Hematopoietic multipotent progenitor cell treated with erythropoietin and hydrocortisone succinate and interleukin-3 and kit ligand, for 6 days (in vitro differentiated cells): Measurements from ENCODE around the gene PHLDB3.
"Not testable (repeated sequence)": the region's sequence is repeated elsewhere in the genome, so short reads cannot be mapped to it uniquely, and the experiment has no call there.

Source experiments
- DNase-seq: peaks from one replicate; pipeline ENCODE4 v3.0.0-alpha.2; 2015

Gene PHLDB3

GRCh38 chr19:43504426-43505185, at the start of gene PHLDB3:
PHLDB3 (minus strand) TSS chr19:43504746; CDS start chr19:43504118, 628 bp downstream.
- peak; percentile 56 for DNase-seq

- no peak for DNase-seq
Observed at GRCh38 chr19:43553656-43554055, 49.1 kb upstream of the PHLDB3 start.

GRCh38 chr19:43552616-43553015, 48.1 kb upstream of the PHLDB3 start:
- DNase-seq = no peak

- no peak for DNase-seq
Observed at GRCh38 chr19:43552198-43552450, 47.6 kb upstream of the PHLDB3 start.

- DNase-seq = no peak
Observed at GRCh38 chr19:43551399-43552197, 47.1 kb upstream of the PHLDB3 start.

- no peak for DNase-seq
Observed at GRCh38 chr19:43548706-43549105, 44.2 kb upstream of the PHLDB3 start.

- DNase-seq = not testable (repeated sequence)
Observed at GRCh38 chr19:43547926-43548325, 43.4 kb upstream of the PHLDB3 start.

- DNase-seq = no peak
Observed at GRCh38 chr19:43546581-43546980, 42.0 kb upstream of the PHLDB3 start.

- no peak for DNase-seq
Observed at GRCh38 chr19:43545981-43546380, 41.4 kb upstream of the PHLDB3 start.

GRCh38 chr19:43545276-43545675, 40.7 kb upstream of the PHLDB3 start:
- no peak for DNase-seq

- DNase-seq = no peak
Observed at GRCh38 chr19:43544077-43544476, 39.5 kb upstream of the PHLDB3 start.

GRCh38 chr19:43541920-43542650, 37.5 kb upstream of the PHLDB3 start:
- no peak for DNase-seq

GRCh38 chr19:43540381-43540780, 35.8 kb upstream of the PHLDB3 start:
- no peak for DNase-seq

- DNase-seq = no peak
Observed at GRCh38 chr19:43538922-43539321, 34.4 kb upstream of the PHLDB3 start.

- peak; percentile 82 for DNase-seq
Observed at GRCh38 chr19:43534816-43535761, 30.5 kb upstream of the PHLDB3 start.

GRCh38 chr19:43534305-43534815, 29.8 kb upstream of the PHLDB3 start:
- no peak for DNase-seq

- peak; percentile 100 for DNase-seq
Observed at GRCh38 chr19:43533546-43534304, 29.2 kb upstream of the PHLDB3 start.

- peak; percentile 89 for DNase-seq
Observed at GRCh38 chr19:43532962-43533545, 28.5 kb upstream of the PHLDB3 start, which contains the start of gene ZNF575. ZNF575 (plus strand) TSS chr19:43533188; CDS start chr19:43534423, 1,235 bp downstream.

- DNase-seq = peak; percentile 79
Observed at GRCh38 chr19:43532571-43532961, 28.0 kb upstream of the PHLDB3 start.

- peak; percentile 32 for DNase-seq
Observed at GRCh38 chr19:43527860-43528622, 23.5 kb upstream of the PHLDB3 start.
